GM12891 (cell line): ENCODE results near the gene FBLN5.
A peak's percentile ranks its signal among the peaks of the same experiment; 100 is the strongest.
"Not testable (repeated sequence)": the region's sequence is repeated elsewhere in the genome, so short reads cannot be mapped to it uniquely, and the experiment has no call there.

ENCODE experiments used
- DNase-seq: peaks from one replicate; pipeline ENCODE4 v3.0.0; 2011; ENCODE audit warnings: low spot score; ENCODE audit not compliant: insufficient read length
- FAIRE-seq: peaks from 2 replicates; lab custom pipeline; 2011; peaks lifted over from hg19 to GRCh38; lab: Jason Lieb, UNC
- PAX5 ChIP-seq: IDR thresholded peaks from 2 replicates; pipeline ENCODE4 v1.6.1; 2011; ENCODE audit warnings: low read length, moderate library complexity, mild to moderate bottlenecking; ENCODE audit not compliant: insufficient read depth, severe bottlenecking
- POLR2A ChIP-seq: IDR thresholded peaks from 2 replicates; pipeline ENCODE4 v1.6.1; 2011; ENCODE audit warnings: low read depth, low read length, control low read depth
- POLR2AphosphoS5 ChIP-seq: IDR thresholded peaks from 2 replicates; pipeline ENCODE4 v1.6.1; 2011; ENCODE audit warnings: low read depth, low read length, control low read depth
- POU2F2 ChIP-seq: IDR thresholded peaks from 2 replicates; pipeline ENCODE4 v1.6.1; 2011; ENCODE audit warnings: low read depth, mild to moderate bottlenecking, control low read depth, low read length, moderate library complexity
- SPI1 ChIP-seq: IDR thresholded peaks from 2 replicates; pipeline ENCODE4 v1.6.1; 2011; ENCODE audit warnings: low read depth, low read length, control low read depth
- TAF1 ChIP-seq: IDR thresholded peaks from 2 replicates; pipeline ENCODE4 v1.6.1; 2011; ENCODE audit warnings: low read depth, low read length, control low read depth

FBLN5 gene

DNA sequence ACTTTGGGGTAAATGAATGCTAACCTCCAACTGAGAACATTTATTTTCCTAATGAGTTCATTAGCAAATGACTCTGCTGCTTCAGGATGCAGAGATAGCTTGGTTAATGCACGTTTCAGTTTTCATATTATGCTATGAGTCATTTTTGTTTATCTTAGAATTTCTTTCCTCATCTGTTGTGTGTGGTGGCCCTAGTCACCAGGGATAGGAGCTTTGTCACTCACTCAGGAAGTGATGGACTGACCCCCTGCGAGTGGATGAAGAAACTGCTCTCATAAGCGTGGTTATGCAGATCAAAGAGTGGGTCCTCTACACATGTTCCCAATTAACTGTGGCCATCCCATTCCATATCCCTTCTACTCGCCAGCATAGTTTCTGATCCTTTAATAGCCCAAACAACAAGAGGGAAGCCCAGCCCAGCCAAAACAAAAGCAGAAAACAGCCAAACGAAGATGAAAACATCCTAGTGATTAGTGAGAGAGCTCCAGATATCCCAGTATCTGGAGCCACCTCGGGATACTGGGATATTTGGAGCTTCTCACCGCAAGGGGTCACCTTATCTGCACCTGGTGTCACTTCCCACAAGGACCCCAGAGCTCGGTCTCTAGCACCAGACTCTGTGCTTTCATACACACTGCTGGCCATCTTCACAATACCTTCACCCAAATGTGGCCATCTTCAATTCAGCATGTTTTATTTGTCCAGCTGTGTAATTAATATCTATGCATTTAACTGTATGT lies 88.8 kb downstream of the FBLN5 start:
- FAIRE-seq, result peak; percentile 84
- TF ChIP-seq SPI1, result no peak
- TF ChIP-seq PAX5, result no peak
- no peak for TF ChIP-seq TAF1
- TF ChIP-seq POU2F2, result no peak
- no peak for TF ChIP-seq POLR2AphosphoS5
- TF ChIP-seq POLR2A, result no peak
- DNase-seq, result no peak

DNA sequence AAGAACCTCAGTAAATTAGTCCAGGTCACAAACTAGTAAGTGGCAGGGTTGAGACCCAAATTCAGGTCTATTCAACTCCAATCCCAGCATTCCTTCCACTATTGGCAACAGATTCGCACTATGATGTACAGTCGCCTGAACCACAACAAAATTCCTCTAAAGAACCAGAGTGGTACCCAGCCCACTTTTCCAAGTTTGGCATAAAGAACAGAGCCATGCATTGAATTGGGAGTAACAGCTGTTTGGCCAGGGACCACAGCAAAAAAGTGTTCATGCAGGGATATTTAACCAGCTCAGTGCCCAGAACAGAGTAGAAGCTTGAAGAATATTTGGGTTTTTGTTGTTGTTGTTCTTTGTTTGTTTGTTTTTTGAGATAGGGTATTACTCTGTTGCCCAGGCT lies 89.9 kb downstream of the FBLN5 start:
- no peak for FAIRE-seq
- no peak for TF ChIP-seq SPI1
- TF ChIP-seq POU2F2, result no peak
- no peak for TF ChIP-seq POLR2AphosphoS5
- no peak for TF ChIP-seq POLR2A
- no peak for TF ChIP-seq PAX5
- TF ChIP-seq TAF1, result no peak
- DNase-seq, result no peak

DNA sequence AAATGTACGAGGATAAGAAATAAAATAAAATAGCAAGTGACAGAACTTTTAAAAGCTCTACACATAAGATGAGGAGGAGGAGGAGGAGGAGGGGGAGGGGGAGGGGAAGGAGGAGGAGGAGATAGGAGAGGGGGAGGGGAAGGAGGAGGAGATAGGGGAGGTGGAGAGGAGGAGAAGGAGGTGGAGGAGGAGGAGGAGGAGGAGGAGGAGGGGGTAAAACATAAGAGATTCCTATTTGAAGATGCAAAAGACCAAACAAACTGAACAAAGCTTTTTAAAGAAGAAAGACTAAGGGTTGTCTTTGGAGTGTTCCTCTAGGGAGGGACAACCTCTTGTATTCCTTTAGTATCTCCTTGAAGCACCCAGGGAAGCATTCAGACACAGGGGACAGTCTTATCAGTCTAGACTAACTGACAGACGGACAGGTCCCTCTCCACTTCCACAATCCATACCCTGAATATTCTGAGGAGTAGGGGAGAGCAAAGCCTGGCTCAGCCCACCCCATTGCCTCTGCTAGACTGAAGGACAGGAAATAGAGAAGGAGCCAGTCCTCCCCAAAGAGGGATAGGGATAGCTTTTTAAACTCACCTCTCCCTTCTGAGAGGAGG lies 93.1 kb downstream of the FBLN5 start:
- TF ChIP-seq SPI1 (no peak), POLR2A (no peak), TAF1 (no peak), PAX5 (no peak), POU2F2 (no peak), POLR2AphosphoS5 (no peak)
- DNase-seq, result no peak
- no peak for FAIRE-seq

DNA sequence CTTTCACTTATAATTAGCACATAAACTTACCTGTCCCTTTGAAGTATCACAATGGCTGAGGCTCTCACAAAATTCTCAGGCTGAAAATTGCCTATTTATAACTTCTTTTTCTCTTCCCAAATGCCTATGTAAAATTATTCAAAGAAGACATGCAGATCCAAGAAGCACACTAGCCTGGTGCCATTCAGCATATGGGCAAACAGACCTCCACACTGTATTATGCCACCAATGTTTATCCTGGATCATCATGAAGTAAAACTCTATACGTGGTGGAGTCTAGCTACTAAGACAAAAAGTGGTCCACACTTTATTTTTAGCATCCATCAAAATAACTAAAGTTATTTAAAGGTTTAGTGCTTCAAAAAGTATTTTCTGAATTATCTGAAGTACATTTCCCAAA lies 95.9 kb downstream of the FBLN5 start:
- DNase-seq (no peak), FAIRE-seq (no peak)
- TF ChIP-seq TAF1, result no peak
- TF ChIP-seq PAX5, result no peak
- TF ChIP-seq POLR2AphosphoS5, result no peak
- TF ChIP-seq POU2F2, result no peak
- no peak for TF ChIP-seq POLR2A
- TF ChIP-seq SPI1, result no peak

DNA sequence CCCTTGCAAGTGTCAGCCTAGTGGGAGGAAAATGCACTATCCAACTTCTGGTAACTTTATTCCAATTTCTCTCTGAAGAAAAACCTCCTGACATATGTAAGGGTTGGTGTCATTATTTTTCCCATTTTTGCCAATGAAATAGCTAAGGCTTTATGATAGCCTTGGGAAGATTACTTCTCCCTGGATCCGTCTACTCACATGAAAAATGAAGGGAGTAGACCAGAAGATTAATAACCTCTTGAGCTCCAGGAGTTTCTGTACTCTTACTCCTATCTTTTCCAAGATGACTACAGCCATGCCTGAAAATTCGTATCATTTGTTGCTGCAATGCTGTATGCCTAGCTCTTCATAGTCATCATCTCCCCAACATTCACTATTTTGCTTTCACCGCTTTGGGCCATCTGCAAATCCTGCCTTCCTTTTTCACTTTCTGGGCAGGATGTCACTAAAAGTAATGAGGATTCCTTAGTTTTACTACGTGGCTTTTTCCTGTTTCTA lies 98.9 kb downstream of the FBLN5 start:
- TF ChIP-seq POU2F2 (no peak), TAF1 (no peak), PAX5 (no peak), POLR2A (no peak), SPI1 (no peak), POLR2AphosphoS5 (no peak)
- FAIRE-seq, result no peak

DNA sequence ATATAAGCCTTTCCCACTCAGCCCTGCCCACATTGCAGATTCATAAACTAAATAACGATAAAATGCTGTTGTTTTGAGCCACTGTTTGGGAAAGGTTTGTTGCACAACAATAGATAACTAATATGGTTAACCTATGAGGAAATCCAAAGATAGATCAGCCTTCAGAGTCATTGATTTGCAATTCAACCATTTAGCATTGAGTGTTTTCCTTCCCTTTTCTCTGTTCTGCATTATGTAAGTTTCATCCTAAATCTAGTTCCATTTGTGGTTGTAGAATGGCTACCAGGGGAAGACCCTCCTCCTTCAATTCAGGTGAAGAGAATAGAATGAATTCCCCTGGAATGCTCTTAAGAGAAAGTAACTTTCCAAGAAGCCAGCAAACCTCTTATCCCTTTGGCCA lies 99.8 kb downstream of the FBLN5 start:
- DNase-seq (no peak), FAIRE-seq (peak; percentile 23)
- TF ChIP-seq POU2F2, result no peak
- TF ChIP-seq SPI1, result no peak
- TF ChIP-seq POLR2A, result no peak
- TF ChIP-seq POLR2AphosphoS5, result no peak
- TF ChIP-seq PAX5, result no peak
- TF ChIP-seq TAF1, result no peak

More for the DNA sequence above, 98.9 kb downstream of the FBLN5 start:
- no peak for DNase-seq

DNA sequence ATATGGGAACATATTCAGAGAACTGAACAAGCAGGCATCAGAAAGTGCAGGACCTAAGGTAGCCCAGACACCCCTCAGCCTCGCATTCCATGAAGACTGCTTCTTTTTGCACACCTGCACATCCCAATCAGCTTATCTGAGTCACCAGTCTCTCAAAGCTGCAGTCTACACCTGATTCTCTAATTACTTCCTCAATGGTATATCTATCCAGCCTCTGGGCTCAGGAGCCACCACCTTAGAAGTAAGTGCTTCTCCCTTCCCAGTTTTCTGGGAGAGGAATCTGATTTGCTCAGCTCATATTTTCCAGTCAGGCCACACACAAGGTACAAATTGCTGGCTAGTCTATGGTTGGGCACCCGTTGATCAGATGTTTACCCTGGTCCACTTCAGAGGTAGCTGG lies 101.8 kb downstream of the FBLN5 start:
- DNase-seq (no peak), FAIRE-seq (no peak)
- TF ChIP-seq PAX5, result no peak
- no peak for TF ChIP-seq SPI1
- TF ChIP-seq POLR2A, result no peak
- no peak for TF ChIP-seq POLR2AphosphoS5
- no peak for TF ChIP-seq TAF1
- no peak for TF ChIP-seq POU2F2

DNA sequence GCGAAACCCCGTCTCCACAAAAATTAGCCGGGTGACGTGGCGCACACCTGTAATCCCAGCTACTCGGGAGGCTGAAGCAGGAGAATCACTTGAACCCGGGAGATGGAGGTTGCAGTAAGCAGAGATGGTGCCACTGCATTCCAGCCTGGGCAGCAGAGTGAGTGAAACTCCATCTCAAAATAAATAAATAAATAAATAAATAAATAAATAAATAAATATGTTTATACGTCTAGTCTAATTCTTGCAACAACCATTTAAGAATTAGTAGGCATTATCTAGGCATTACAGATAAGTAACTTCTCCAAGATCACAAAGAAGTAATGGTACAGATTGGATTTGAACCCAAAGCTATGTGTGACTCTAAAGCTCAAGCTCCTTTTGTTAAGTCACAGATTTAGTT lies 102.4 kb downstream of the FBLN5 start:
- not testable (repeated sequence) for DNase-seq, FAIRE-seq

DNA sequence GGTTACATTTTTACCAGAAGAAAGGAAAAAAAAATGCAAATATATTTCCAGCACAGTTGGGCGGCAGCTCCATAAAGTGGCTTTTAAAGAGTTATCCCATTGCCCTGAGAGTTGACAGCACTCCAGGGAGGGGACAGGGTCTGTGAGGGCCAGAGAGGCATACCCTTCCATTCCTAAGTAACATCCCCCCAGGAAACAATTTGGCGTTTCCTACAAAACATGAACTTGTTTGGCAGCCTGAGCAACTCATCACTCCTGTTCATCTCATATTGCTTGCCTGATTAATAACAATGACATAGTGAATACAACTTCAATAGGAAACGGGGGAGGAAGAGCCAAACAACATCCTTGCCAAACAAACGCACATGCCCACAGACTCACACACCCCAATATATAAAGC lies 103.5 kb downstream of the FBLN5 start:
- FAIRE-seq (no peak), DNase-seq (no peak)
- TF ChIP-seq POLR2A (no peak), PAX5 (no peak), SPI1 (no peak), TAF1 (no peak), POLR2AphosphoS5 (no peak), POU2F2 (no peak)
